Measurements from ENCODE around the gene SPHK2.

The SPHK2 gene

DNA sequence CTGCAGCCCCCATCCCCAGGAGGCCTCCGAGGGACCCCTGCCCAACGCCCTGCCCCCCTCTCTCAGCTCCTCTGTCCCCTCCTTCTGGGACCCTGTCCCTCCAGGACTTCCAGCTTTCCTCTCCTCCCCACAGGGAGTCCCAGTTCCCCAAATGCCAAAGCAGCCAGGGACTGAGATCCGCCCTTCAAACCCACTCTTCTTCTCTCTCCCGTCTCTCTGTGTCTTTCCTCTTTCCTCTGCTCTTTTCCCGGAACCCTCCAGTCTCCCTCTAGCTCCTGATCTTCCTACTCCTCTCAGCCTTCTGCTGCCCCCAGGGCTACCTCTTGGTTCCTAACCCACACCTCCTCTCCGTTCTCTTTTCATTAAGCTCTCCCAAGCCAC, 26.3 kb downstream of the SPHK2 start:
- Histone ChIP-seq H3K4me3 (replicated peaks; ENCODE audit: insufficient read depth, low read length) (peak overlapping the region; percentile 43), H3K27ac (replicated peaks) (no peak overlapping the region), H3K27me3 (ENCODE audit: insufficient read depth, poor library complexity, severe bottlenecking) (no peaks in the 10 kb centered on the region)
- no peak for DNase-seq (ENCODE audit: low read depth in 1 of 2, low spot score in 1 of 2)
- TF ChIP-seq CTCF (IDR thresholded peaks at IDR 0.05; ENCODE audit: insufficient read depth, low read length): no peak
- TF ChIP-seq POLR2AphosphoS5 (IDR thresholded peaks at IDR 0.05; ENCODE audit: low read depth): no peak
- no peak for TF ChIP-seq SPI1 (IDR thresholded peaks at IDR 0.05; ENCODE audit: borderline replicate concordance, low read depth)
- TF ChIP-seq GABPA (IDR thresholded peaks at IDR 0.05; ENCODE audit: low read depth): no peak

- DNase-seq (ENCODE audit: low read depth in 1 of 2, low spot score in 1 of 2): peak in 1 of 2 experiments; percentile 86
- Histone ChIP-seq H3K4me3 (replicated peaks; ENCODE audit: insufficient read depth, low read length) (peak within 1 kb of the TSS; percentile 43), H3K27me3 (ENCODE audit: insufficient read depth, poor library complexity, severe bottlenecking) (no peaks in the 10 kb centered on the region), H3K27ac (replicated peaks) (no peak within 1 kb of the TSS)
- TF ChIP-seq REST (IDR thresholded peaks at IDR 0.05; ENCODE audit: insufficient replicate concordance, low read depth) (no peak), CTCF (IDR thresholded peaks at IDR 0.05; ENCODE audit: insufficient read depth, low read length) (peak; percentile 52)
Measured at GRCh38 chr19:48646001-48646721, 26.9 kb downstream of the SPHK2 start, which contains the start of gene CA11. Gene CA11, minus strand, starts transcription at chr19:48646187. Its CDS starts 555 bp downstream, at chr19:48645632.

- Histone ChIP-seq H3K27ac (replicated peaks) (no peak overlapping the region), H3K27me3 (ENCODE audit: insufficient read depth, poor library complexity, severe bottlenecking) (no peaks in the 10 kb centered on the region), H3K4me3 (replicated peaks; ENCODE audit: insufficient read depth, low read length) (peak overlapping the region; percentile 43; the same call in 1 of the 2 replicates)
- peak in 1 of 2 experiments; percentile 73 for DNase-seq (ENCODE audit: low read depth in 1 of 2, low spot score in 1 of 2)
- TF ChIP-seq GABPA (IDR thresholded peaks at IDR 0.05; ENCODE audit: low read depth) (no peak), SPI1 (IDR thresholded peaks at IDR 0.05; ENCODE audit: borderline replicate concordance, low read depth) (no peak), REST (IDR thresholded peaks at IDR 0.05; ENCODE audit: insufficient replicate concordance, low read depth) (no peak), CTCF (IDR thresholded peaks at IDR 0.05; ENCODE audit: insufficient read depth, low read length) (no peak), POLR2AphosphoS5 (IDR thresholded peaks at IDR 0.05; ENCODE audit: low read depth) (no peak)
Measured at GRCh38 chr19:48646722-48647216, 27.5 kb downstream of the SPHK2 start.
